OCI-LY1 (cell line): ENCODE data around the gene RHOG.

Experiments
- H2AFZ ChIP-seq: fragments of 200-600 bp; sonication (generic), shearing (Covaris generic); 2 replicates; pipeline ENCODE4 v1.6.0; 2014; ENCODE audit warnings: antibody characterized with exemption, mild to moderate bottlenecking, low read length
- H3F3A ChIP-seq: fragments of 200-600 bp; sonication (generic), shearing (Covaris generic); 2 replicates; pipeline ENCODE4 v1.6.0; 2014; ENCODE audit warnings: mild to moderate bottlenecking, antibody characterized with exemption, low read length, moderate library complexity; ENCODE audit not compliant: insufficient read depth
- H3K27ac ChIP-seq: fragments of 200-600 bp; sonication (generic); 2 replicates; pipeline ENCODE4 v1.5.1; 2014; ENCODE audit warnings: low read length, mixed run types, mild to moderate bottlenecking, low read depth; ENCODE audit not compliant: poor library complexity, severe bottlenecking
- H3K27me3 ChIP-seq: fragments of 200-600 bp; sonication (generic); 2 replicates; pipeline ENCODE4 v1.6.0; 2014; ENCODE audit warnings: antibody characterized with exemption, mild to moderate bottlenecking, low read length, moderate library complexity; ENCODE audit not compliant: insufficient read depth
- H3K36me3 ChIP-seq: fragments of 200-600 bp; sonication (generic); 2 replicates; pipeline ENCODE4 v1.6.1; 2014; ENCODE audit warnings: mild to moderate bottlenecking, antibody characterized with exemption, low read length, moderate library complexity, mixed read lengths; ENCODE audit not compliant: insufficient read depth
- H3K4me1 ChIP-seq: fragments of 200-600 bp; sonication (generic); 2 replicates; pipeline ENCODE4 v1.5.1; 2014; ENCODE audit warnings: mild to moderate bottlenecking, low read length, moderate library complexity; ENCODE audit not compliant: insufficient read depth, severe bottlenecking
- H3K4me2 ChIP-seq: fragments of 200-600 bp; sonication (generic), shearing (Covaris generic); 2 replicates; pipeline ENCODE4 v1.6.1; 2014; ENCODE audit warnings: low read length
- H3K4me3 ChIP-seq: fragments of 200-600 bp; sonication (generic); 2 replicates; pipeline ENCODE4 v1.5.1; 2014; ENCODE audit warnings: low read length, low read depth, mild to moderate bottlenecking, mixed read lengths; ENCODE audit not compliant: poor library complexity, severe bottlenecking
- H3K79me2 ChIP-seq: fragments of 200-600 bp; shearing (Covaris generic); 2 replicates; pipeline ENCODE4 v1.6.1; 2016; ENCODE audit warnings: mixed run types, low read length, mixed read lengths; ENCODE audit not compliant: insufficient read depth
- H3K9ac ChIP-seq: fragments of 200-600 bp; sonication (generic), shearing (Covaris generic); 2 replicates; pipeline ENCODE4 v1.6.1; 2014; ENCODE audit warnings: mild to moderate bottlenecking, low read length, mixed read lengths
- H3K9me2 ChIP-seq: fragments of 200-600 bp; sonication (generic), shearing (Covaris generic); 2 replicates; pipeline ENCODE4 v1.6.1; 2014; ENCODE audit warnings: low read depth, mild to moderate bottlenecking, low read length, mixed read lengths
- H3K9me3 ChIP-seq: fragments of 200-600 bp; shearing (Covaris generic); 2 replicates; pipeline ENCODE4 v1.6.1; 2014; ENCODE audit warnings: low read length, mixed read lengths
- H4K20me1 ChIP-seq: fragments of 200-600 bp; sonication (generic), shearing (Covaris generic); 2 replicates; pipeline ENCODE4 v1.6.0; 2016; ENCODE audit warnings: mild to moderate bottlenecking, low read length; ENCODE audit not compliant: insufficient read depth
- CTCF ChIP-seq: fragments of 200-600 bp; sonication (generic), shearing (Covaris generic); IDR thresholded peaks from 2 replicates; pipeline ENCODE4 v1.5.1; 2017; ENCODE audit warnings: mild to moderate bottlenecking, antibody characterized with exemption, low read length, moderate library complexity, mixed read lengths
- EZH2 ChIP-seq: fragments of 200-600 bp; sonication (generic), shearing (Covaris generic); IDR thresholded peaks from 2 replicates; pipeline ENCODE4 v1.8.0; 2017; ENCODE audit warnings: borderline replicate concordance, mixed run types, mild to moderate bottlenecking, antibody characterized with exemption, low read length, moderate library complexity, mixed read lengths

Gene RHOG

GRCh38 chr11:3877364-3878257 is 36.9 kb upstream of the RHOG start:
- Histone ChIP-seq H3K9ac (no peak overlapping the region), H3K36me3 (no peaks in the 10 kb centered on the region; the same call in 1 of the 2 replicates), H4K20me1 (no peaks in the 10 kb centered on the region), H3K9me2 (no peaks in the 10 kb centered on the region), H3K27me3 (no peaks in the 10 kb centered on the region), H3K4me3 (no peak overlapping the region), H3K9me3 (no peaks in the 10 kb centered on the region), H3K4me1 (peaks cover 72% of the 10 kb centered on the region), H2AFZ (no peak overlapping the region), H3K4me2 (no peak overlapping the region; the same call in 1 of the 2 replicates), H3K79me2 (peaks cover 42% of the 10 kb centered on the region), H3K27ac (peak overlapping the region; percentile 14), H3F3A (no peaks in the 10 kb centered on the region)
- TF ChIP-seq CTCF (no peak), EZH2 (no peak)

DNA sequence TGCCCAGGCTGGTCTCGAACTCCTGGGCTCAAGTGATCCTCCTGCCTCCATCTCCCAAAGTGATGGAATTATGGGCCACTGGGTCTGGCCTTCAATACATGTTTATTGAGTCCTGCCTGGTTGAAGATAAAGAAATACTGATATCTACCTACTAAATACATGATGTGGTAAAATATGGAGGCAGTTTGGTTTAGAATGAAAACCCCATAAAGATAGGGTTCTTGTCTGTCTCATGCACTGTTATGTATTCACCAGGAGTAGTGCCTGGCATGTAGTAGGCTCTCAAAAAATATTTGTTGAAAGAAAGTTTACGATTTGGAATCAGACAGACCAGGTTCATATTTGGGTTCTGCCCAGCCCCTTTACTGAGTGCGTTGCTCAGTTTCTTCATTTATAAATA is 35.9 kb upstream of the RHOG start:
- no peaks in the 10 kb centered on the region for H3K27me3 ChIP-seq
- H3K9ac ChIP-seq = no peak overlapping the region
- no peaks in the 10 kb centered on the region for H3F3A ChIP-seq
- no peaks in the 10 kb centered on the region for H4K20me1 ChIP-seq
- H3K9me2 ChIP-seq = no peaks in the 10 kb centered on the region
- H3K4me1 ChIP-seq = peaks cover 75% of the 10 kb centered on the region
- H3K36me3 ChIP-seq = no peaks in the 10 kb centered on the region; the same call in 1 of the 2 replicates
- no peak overlapping the region for H2AFZ ChIP-seq
- H3K9me3 ChIP-seq = no peaks in the 10 kb centered on the region
- no peak overlapping the region for H3K4me2 ChIP-seq
- H3K4me3 ChIP-seq = no peak overlapping the region
- peaks cover 37% of the 10 kb centered on the region for H3K79me2 ChIP-seq
- TF ChIP-seq EZH2 (no peak), CTCF (no peak)
- H3K27ac ChIP-seq = peak overlapping the region; percentile 14

DNA sequence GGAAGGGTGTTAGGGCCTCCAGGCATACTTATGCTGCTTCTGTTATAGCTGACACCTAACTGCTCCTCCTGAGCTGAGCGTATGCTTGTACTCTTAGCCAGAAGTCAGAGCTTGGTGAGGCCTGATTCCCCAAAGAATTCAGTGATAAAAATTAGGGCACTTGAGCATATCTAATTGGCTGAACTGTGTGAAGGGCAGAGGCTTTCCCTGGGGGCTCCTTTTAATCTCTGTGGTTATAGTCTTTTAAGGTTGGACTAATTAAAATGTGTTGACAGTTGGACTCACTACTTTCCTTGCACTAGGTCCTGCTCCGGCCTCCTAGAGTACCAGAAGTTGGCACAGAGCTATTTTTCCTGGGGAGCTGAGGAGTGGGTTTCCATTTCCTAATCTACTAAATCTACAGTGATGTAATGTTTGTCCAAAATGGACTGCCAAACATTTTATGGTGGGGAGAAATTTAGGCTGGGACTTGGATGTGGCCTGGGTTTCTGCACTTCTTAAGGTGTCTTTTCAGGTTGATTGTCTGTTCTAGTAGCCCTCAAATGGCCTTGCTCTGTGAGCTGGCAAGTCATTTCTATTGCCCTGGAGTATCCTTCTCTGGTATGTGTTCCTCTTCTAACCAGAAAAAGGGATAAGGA is 33.1 kb upstream of the RHOG start:
- Histone ChIP-seq H3K27me3 (no peaks in the 10 kb centered on the region), H3K9me2 (no peaks in the 10 kb centered on the region), H3K36me3 (no peaks in the 10 kb centered on the region; the same call in 1 of the 2 replicates), H4K20me1 (no peaks in the 10 kb centered on the region), H3K4me3 (no peak overlapping the region), H3K4me2 (no peak overlapping the region; the same call in 1 of the 2 replicates), H3F3A (no peaks in the 10 kb centered on the region), H3K9ac (no peak overlapping the region; the same call in 1 of the 2 replicates), H3K27ac (peak overlapping the region; percentile 46), H3K9me3 (no peaks in the 10 kb centered on the region), H3K4me1 (peaks cover 64% of the 10 kb centered on the region), H3K79me2 (peaks cover 39% of the 10 kb centered on the region), H2AFZ (no peak overlapping the region)
- TF ChIP-seq EZH2 (no peak), CTCF (no peak)
